ENCODE measurements around the gene LRPAP1. TPM values are rescaled to one million over a fixed set of nuclear protein-coding genes. Genes with fewer than 3 reads are reported as not detected.

LRPAP1 gene
- total and polyA plus RNA-seq, 2 donors (not counting 3 experiments of a cell fraction or from before 2014, with no cell fraction given) = 90.1 to 170 TPM

DNA sequence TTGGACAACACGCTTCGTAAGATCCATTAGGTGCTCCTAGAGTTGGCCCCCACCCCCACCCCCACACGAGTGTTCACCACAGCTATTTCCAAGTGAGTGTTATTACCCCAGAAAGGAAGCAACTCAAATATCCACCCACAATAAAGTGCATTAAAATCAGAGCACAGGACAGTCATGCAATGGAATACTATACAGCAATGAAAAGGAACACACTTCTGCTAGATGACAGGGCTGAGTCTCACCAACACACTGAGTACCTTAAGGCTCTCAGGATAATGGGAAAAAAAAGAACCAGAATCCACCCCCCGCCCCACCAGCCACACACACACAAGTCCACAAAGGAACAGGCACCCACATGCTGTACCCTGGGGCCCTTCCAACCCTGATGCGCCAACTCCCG is 21.0 kb downstream of the LRPAP1 start:
- dilution Hi-C loops (cut with MboI; ENCODE audit: extremely low pct_ligation_motif_present, low sequenced_read_pairs) = no loop called here
- TF ChIP-seq POLR2A (IDR thresholded peaks at IDR 0.05; ENCODE audit: low read depth, low read length) (no peak), GATA2 (IDR thresholded peaks at IDR 0.05; ENCODE audit: insufficient read depth, insufficient read length, low read depth, low read length) (no peak), EZH2 (IDR thresholded peaks at IDR 0.05; ENCODE audit: borderline replicate concordance, low read depth, low read length, severe bottlenecking) (no peak), JUN (IDR thresholded peaks at IDR 0.05; ENCODE audit: borderline replicate concordance, insufficient read depth, insufficient read length, low read depth) (no peak), FOS (IDR thresholded peaks at IDR 0.05; ENCODE audit: borderline replicate concordance, insufficient read depth, low read length) (no peak)
- TF ChIP-seq, protein P1, sequence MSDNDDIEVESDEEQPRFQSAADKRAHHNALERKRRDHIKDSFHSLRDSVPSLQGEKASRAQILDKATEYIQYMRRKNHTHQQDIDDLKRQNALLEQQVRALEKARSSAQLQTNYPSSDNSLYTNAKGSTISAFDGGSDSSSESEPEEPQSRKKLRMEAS (IDR thresholded peaks at IDR 0.05; ENCODE audit: insufficient read depth, insufficient read length) = no peak
- TF ChIP-seq, protein P2, sequence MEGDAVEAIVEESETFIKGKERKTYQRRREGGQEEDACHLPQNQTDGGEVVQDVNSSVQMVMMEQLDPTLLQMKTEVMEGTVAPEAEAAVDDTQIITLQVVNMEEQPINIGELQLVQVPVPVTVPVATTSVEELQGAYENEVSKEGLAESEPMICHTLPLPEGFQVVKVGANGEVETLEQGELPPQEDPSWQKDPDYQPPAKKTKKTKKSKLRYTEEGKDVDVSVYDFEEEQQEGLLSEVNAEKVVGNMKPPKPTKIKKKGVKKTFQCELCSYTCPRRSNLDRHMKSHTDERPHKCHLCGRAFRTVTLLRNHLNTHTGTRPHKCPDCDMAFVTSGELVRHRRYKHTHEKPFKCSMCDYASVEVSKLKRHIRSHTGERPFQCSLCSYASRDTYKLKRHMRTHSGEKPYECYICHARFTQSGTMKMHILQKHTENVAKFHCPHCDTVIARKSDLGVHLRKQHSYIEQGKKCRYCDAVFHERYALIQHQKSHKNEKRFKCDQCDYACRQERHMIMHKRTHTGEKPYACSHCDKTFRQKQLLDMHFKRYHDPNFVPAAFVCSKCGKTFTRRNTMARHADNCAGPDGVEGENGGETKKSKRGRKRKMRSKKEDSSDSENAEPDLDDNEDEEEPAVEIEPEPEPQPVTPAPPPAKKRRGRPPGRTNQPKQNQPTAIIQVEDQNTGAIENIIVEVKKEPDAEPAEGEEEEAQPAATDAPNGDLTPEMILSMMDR (IDR thresholded peaks at IDR 0.05; ENCODE audit: extremely low read depth in 1 of 2, insufficient read depth in 1 of 2, low read depth in 1 of 2, low read length in 2 of 2) = no peak
- no peaks in the 10 kb centered on the region for H3K79me2 ChIP-seq (ENCODE audit: control insufficient read depth, insufficient read depth, low read length)
- H3K9me1 ChIP-seq (replicated peaks; ENCODE audit: control insufficient read depth, extremely low read depth, insufficient read depth, low read length) = no peaks in the 10 kb centered on the region
- no peak overlapping the region for H2AFZ ChIP-seq (ENCODE audit: low read depth, low read length)
- H3K4me3 ChIP-seq (replicated peaks in 1 of 3; ENCODE audit: insufficient read depth in 1 of 3, low read depth in 1 of 3, low read length in 3 of 3) = no peak overlapping the region
- DNase-seq (ENCODE audit: low read depth, low spot score) = no peak
- no peak overlapping the region for H3K27ac ChIP-seq (ENCODE audit: insufficient read depth, low read depth, low read length)
- H3K36me3 ChIP-seq (ENCODE audit: control insufficient read depth in 2 of 2, extremely low read depth in 1 of 2, insufficient read depth in 2 of 2, low read length in 2 of 2) = peaks cover 11 to 36% of the 10 kb centered on the region in 2 experiments
- POLR2A ChIA-PET = no interaction called here
- no peaks in the 10 kb centered on the region for H4K20me1 ChIP-seq (replicated peaks; ENCODE audit: control insufficient read depth, extremely low read depth, insufficient read depth, low read length)
- no peaks in the 10 kb centered on the region for H3K4me1 ChIP-seq (ENCODE audit: control insufficient read depth, extremely low read depth, insufficient read depth, low read length)
- BruUV-seq (replicated peaks) = no TSS peak
- no peaks in the 10 kb centered on the region for H3K27me3 ChIP-seq (ENCODE audit: control insufficient read depth in 2 of 2, insufficient read depth in 2 of 2, low read length in 2 of 2)
- FAIRE-seq = no peak
- CTCF ChIA-PET = no interaction called here
- H3K9me3 ChIP-seq (replicated peaks; ENCODE audit: control insufficient read depth, insufficient read depth, low read length) = no peaks in the 10 kb centered on the region
- intact Hi-C loops (cut with micrococcal nuclease) = no loop called here
- H3K4me2 ChIP-seq (ENCODE audit: insufficient read depth, low read length) = no peak overlapping the region
- H3K9ac ChIP-seq (replicated peaks; ENCODE audit: extremely low read depth, insufficient read depth, low read length) = no peak overlapping the region
